DMS53 treated with DMSO at 0.1 percent for 48 hours (cell line): ENCODE measurements around the gene VPS13D.
"Not testable (repeated sequence)": the region's sequence is repeated elsewhere in the genome, so short reads cannot be mapped to it uniquely, and the experiment has no call there.

ENCODE experiments used
- DNase-seq: peaks from one replicate; lab custom pipeline; 2025; ENCODE audit not compliant: unreplicated experiment; lab: John Stamatoyannopoulos, UW

VPS13D gene

GRCh38 chr1:12447849-12448312 is 218.1 kb downstream of the VPS13D start:
- DNase-seq: no peak

GRCh38 chr1:12448746-12449177 is 218.9 kb downstream of the VPS13D start:
- no peak for DNase-seq

- no peak for DNase-seq
Measured at GRCh38 chr1:12450090-12450755, 220.4 kb downstream of the VPS13D start.

DNA sequence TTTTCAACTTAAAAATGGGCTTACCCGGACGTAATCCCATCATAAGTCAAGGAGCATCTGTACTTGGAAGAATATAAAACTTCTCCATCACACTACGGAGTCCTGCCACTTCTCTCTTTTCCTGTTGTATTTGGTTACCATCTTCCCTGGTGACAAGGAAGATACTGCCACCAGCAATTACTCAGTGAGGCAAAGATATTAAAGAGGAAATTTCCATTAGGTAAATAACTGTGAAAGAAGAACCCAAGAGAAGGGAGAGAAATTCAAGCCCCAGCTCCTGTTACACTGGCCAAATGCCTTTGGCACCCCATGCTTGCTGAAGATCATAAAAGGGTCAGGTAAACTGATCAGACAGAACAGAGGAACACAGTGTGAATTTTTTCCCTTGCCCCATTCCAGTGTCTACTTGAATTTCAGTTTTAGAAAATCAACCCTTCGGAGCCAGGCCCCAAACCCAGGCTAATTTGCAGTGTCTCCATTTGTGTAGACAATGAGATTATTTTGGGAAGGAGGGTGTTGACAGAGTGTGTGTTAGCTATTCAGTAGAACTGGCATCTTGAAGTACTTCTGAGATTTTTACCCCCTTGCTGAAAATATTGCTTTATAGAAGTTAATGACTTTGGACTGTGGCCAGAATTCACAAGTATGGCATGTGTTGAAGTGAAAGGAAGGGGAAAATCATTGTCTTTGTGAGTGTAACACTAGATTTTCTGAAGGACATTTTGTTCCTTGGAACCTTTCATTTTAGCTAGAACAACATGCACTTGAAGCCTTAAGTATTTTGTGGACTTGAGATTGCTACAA is 221.1 kb downstream of the VPS13D start:
- no peak for DNase-seq

- no peak for DNase-seq
Measured at GRCh38 chr1:12451560-12451900, 221.7 kb downstream of the VPS13D start.

DNA sequence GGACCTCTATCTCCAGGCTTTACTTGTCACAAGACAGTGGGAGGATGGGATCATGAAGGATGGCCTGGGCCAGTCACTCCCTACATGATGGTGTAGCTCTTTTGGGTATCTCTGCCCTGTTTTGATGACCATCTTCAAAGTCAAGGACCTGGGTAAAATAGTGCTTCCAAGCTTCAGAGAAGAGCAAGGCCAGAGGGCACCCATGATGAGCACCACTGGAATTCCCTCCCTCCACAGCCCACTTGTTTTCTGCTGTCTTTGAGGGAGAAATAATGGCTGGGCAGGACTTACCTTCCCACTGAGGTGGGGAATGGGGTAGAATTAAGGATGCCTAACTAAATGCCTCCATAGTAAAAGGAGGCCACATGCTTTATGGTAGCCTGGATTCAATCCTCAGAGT is 222.4 kb downstream of the VPS13D start:
- no peak for DNase-seq

DNA sequence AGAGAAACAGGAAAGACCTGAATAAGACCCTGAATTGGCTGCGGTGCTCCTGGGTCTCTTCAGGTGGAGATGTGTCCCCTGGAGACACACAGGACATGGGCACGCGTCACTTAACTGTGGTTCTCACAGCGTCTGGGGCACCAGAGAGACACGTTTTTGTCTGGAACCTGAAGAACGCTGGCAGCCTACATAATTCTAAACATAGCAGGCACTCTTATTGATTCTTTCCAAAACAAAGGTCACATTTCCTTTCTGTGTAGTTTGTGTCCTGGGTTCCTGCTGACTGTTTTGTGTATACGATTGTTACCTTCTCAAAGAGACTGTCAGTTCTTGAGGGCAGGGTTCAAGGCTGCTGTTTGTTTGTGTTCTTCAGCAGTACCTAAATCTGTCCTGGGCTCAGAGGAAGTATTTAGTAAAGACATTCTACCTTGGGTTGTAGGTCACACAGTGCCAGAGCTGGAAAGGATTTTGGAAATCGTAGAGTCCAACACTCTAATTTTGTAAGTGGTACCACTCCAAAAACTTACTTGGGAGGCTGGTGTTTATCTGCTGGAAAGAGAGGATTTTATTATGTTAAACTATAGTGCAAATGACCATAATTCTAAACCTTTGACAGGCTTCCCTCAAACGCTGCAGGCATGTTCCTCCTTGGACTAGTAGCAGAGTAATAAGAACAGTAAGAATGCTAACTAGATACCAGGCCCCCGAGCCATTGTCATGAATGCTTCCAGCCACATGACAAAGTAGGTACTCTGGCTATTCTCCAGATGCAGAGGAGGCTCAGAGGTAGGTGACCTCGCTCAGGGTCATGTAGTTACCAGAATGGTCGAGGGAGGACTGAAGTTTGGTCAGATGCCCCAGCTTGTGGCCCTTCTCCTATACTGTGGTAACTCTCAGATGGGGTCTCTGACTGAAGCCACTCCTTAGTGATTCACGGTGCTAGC is 223.8 kb downstream of the VPS13D start:
- no peak for DNase-seq

- DNase-seq: no peak
Measured at GRCh38 chr1:12454406-12455391, 224.9 kb downstream of the VPS13D start.

DNA sequence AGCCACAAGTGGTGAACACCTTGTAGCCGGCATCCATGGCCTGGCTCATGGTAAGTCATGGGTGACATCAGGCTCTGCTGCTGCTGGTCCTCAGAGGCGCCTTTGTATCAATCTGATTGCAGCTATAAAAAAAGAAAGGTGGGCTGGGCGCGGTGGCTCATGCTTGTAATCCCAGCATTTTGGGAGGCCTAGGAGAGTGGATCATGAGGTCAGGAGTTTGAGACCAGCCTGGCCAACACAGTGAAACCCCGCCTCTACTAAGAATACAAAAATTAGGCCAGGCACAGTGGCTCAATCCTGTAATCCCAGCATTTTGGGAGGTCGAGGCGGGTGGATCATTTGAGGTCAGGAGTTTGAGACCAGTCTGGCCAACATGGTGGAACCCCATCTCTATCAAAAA is 226.3 kb downstream of the VPS13D start:
- not testable (repeated sequence) for DNase-seq

- DNase-seq: no peak
Measured at GRCh38 chr1:12456979-12457378, 227.1 kb downstream of the VPS13D start.

GRCh38 chr1:12457771-12458170 is 227.9 kb downstream of the VPS13D start:
- DNase-seq: no peak

DNA sequence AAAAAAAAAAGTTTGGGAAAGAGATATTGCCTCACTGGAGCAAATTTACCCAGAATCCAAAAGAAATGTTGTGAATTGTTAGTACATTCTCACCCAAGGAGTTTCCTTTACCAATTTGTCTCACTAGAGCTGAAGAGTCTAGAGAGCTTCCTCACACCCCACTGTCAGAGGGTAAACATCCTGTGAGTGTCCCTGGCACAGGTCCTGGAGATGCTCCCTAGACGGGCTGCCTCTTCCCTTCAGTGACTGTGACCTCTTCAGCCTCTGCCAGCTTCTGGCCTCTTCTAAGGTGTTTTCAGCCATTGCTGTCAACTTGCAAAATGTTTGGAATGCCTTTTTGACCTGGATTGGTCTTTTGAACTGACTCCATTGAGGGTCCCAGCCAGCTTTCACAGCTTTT is 228.7 kb downstream of the VPS13D start:
- no peak for DNase-seq

DNA sequence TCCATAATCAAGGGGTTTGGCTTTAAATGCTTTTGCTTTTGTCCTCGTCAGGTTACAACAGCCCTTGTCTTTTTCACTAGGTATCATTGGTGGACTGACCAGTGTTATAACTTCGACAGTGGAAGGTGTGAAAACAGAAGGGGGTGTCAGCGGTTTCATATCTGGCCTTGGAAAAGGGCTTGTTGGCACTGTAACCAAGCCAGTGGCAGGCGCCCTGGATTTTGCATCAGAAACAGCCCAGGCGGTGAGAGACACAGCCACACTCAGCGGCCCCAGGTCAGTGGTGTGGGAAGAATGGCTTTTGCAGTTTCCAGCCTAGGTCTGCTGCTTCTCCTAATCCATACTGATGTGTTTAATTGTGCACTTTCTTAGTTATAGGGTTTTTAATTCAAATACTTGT is 230.3 kb downstream of the VPS13D start:
- DNase-seq: no peak

DNA sequence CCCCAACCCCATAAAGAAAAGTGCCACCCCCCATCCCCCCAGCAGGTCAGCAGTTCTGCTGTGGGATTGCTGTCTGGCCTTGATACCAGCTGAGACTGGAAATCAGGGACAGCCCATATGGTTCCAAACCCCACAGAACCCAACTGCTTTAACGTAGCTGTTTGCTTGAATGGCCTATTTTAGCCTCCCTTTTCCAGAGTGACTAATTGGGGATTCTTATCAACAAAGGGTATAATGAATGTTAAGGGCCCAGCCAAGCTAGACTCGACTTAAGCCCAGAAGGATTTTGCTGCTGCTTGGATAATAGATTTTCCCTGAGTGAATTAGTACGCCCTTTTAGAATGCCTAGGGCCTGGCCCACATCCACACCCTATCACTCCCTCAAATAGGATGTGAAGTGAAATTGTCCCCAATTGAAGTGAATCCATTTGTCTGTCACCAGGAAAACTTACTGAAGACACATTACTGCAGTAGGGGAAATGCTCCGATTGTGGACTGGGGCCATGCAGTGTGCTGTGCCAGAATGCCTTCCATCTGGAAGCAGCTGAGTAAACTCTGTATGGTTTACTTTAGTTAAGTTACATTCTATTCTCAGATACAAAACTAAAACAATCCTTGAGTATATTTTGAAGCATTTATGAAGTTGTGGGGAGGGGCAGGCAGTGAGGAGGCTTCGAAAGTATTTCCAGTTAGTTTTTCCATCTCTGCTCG is 231.2 kb downstream of the VPS13D start:
- peak; percentile 14 for DNase-seq

GRCh38 chr1:12461754-12462153 is 231.9 kb downstream of the VPS13D start:
- no peak for DNase-seq

GRCh38 chr1:12462586-12462985 is 232.8 kb downstream of the VPS13D start:
- DNase-seq: no peak

DNA sequence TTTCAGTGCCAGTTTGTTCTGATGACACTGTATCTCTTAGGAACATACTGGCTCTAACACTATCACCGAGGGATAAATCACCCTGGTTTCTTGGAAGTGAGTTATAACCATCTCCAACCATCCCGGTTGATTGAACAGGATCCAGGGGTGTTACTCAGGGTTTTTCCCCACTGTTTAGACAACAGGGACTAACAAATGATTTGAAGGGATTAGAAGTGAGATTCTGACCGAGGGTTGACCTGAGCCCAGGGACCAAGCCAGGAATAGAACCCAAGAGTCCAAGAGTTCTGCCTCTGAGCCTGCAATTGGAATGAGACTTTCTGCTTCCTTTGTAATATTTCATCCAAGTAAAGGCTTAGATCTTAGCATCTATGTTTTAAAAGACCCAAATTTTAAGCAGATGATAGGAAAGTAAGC is 234.2 kb downstream of the VPS13D start:
- no peak for DNase-seq

DNA sequence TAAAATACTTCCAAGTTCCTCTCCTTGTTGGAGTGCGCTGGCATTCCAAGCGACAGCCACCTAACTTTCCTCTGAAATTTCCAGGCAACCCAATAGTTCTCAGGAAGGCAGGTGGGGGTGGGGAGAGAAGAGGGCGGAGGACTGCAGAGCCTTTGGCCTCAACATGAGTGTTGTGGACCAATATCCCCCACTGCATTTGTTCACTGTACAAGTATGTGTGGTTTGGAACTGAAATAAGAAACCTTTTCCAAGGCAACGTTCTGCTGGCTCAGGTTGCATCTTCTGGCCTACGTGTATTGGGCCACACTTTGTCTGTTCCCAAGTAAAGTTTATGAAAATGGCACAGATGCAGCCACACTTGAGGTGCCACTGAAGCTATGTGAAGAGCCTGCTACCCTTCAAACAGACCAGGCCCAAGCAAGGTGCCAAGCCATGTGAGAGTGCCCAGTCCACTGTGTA is 234.8 kb downstream of the VPS13D start:
- no peak for DNase-seq

DNA sequence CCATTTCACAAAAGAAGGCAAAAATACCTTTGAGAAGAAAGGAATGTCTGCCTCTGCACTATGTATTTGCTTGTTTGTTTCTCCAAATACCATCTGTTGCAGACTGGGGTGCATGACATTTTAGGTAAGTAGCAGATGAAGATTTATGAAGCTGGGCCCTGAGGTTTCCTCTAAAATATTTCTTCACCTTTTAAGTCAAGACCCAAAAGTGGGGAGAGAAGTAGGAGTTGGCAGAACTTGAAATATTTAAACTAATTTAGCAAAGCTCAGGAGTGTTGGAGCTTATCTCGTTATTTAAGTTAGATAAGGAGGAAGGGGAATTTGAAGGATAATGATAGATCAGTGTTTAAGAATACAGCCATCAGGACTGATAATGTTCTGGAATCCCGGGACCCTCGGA is 235.3 kb downstream of the VPS13D start:
- DNase-seq: no peak

GRCh38 chr1:12466816-12467215 is 237.0 kb downstream of the VPS13D start:
- no peak for DNase-seq
